GM12874 (cell line): ENCODE measurements around the gene PREP.

ENCODE experiments used
- TF ChIP-seq, protein P1 (sequence below): IDR thresholded peaks from 2 replicates; pipeline ENCODE4 v1.5.1; 2011; ENCODE audit warnings: low read depth, mild to moderate bottlenecking, control low read depth, low read length, moderate library complexity; ENCODE audit not compliant: insufficient read depth

The PREP gene

DNA sequence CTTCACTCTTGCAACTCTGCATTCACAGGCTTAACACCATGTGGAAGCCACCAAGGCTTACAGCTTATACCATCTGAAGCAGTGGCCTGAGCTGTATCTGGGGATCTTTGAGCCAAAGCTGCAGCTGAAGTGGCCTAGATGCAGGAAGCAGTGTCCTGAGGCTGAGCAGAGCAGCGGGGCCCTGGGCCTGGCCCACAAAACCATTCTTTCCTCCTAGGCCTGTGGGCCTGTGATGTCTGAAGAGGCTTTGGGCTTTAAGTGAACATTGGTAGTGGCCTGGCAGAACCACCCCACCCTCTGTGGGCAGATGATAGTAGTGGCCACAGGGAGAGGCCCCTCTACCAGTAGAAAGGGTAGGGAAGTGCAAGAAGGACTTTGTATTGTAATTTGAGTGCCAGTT is 6.9 kb upstream of the PREP start:
- TF ChIP-seq, protein P1, sequence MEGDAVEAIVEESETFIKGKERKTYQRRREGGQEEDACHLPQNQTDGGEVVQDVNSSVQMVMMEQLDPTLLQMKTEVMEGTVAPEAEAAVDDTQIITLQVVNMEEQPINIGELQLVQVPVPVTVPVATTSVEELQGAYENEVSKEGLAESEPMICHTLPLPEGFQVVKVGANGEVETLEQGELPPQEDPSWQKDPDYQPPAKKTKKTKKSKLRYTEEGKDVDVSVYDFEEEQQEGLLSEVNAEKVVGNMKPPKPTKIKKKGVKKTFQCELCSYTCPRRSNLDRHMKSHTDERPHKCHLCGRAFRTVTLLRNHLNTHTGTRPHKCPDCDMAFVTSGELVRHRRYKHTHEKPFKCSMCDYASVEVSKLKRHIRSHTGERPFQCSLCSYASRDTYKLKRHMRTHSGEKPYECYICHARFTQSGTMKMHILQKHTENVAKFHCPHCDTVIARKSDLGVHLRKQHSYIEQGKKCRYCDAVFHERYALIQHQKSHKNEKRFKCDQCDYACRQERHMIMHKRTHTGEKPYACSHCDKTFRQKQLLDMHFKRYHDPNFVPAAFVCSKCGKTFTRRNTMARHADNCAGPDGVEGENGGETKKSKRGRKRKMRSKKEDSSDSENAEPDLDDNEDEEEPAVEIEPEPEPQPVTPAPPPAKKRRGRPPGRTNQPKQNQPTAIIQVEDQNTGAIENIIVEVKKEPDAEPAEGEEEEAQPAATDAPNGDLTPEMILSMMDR: no peak

DNA sequence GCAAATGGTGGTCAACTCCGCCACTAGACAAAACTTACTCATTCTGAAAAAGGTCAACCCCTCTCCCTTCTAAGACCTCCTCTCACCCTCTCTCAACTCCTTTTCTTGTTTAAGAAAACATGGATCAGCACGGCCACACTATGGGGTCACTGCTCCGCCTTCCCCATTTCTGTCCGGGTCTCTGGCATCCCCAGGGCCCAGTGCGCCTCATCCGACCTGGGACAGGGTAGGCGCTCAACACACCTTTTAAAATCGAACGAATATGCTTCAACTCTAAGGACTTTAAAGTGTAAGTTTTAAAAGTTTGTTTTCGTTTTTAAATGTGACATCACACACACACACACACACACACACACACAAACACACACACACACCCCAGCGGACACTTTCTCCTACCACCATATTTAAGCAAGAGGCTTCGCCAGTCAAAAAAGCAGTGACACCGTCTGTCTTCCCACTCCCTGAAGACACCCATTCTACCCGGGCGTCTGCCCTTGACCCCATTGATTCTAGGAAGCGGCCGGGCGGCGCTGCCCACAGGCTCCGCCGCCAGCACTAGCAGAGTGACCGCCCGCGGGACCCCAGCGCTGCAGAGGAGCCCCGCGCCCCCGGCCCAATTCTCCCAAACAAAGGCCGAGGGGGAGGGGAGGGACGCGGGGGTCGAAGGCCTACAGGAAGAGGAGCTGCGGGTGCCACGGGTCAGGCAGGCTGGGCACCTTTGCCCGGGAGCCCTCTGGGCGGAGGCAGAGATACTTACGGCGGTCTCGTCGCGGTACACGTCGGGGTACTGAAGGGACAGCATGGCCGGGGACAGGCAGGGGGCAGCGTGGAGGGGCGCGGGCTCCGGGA is 568 bp downstream of the PREP start:
- TF ChIP-seq, protein P1: no peak

DNA sequence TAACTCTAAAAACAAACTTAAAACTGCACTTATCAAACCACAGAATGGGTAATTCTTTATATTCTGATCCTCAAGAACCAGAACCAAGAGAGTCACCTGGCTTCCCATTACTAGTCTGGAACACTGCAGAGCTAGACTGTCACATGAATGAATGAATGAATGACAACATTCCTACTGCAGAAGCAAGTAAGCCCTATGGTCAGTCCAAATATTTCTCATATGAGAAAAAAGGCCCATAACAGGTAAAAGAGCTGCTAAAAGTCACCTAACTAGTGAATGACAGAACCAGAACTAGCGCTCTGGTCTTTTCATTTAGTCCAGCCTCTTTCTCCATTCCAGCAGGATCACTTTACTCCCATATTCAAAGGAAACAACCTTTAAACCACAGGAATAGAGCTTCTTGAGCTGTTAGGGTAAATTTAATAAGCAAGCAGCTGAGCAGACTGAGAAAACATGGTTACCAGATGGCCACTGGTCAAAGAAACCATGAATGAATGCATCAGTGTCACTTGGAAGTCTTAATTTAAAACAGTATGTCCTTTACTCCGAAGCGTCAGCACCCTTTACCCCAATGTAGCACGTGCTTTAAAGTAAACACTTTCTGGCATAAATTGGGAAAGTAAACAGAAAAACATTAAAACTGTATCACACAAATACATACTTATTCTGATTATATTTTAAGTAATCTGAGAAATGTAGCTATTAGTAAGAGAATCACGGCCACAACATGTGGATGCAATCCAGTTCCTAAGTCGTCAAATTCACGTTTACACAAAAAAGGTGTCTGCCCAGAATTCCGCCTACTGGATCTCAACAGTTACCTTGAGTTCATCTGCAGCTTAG is 1.4 kb downstream of the PREP start:
- TF ChIP-seq, protein P1: no peak

DNA sequence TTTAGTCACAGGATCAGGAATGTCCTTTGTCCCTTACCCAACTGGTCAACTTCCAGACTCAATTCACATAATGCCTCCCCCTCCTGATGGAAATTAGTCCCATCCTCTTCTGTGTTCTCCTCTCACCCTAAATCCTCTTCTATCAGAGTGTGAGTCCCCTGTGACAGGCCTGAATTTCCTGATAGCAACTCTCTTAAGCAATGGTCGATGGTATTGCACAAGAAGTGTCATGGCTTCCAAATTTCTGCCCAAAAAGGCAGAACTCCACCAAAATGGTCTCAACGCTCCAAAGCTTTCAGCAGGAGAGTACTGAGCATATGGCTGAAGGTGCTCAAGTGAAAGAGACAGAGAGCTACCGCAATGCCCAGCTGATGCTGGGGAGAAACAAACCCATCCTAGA is 2.4 kb downstream of the PREP start:
- TF ChIP-seq, protein P1: no peak

DNA sequence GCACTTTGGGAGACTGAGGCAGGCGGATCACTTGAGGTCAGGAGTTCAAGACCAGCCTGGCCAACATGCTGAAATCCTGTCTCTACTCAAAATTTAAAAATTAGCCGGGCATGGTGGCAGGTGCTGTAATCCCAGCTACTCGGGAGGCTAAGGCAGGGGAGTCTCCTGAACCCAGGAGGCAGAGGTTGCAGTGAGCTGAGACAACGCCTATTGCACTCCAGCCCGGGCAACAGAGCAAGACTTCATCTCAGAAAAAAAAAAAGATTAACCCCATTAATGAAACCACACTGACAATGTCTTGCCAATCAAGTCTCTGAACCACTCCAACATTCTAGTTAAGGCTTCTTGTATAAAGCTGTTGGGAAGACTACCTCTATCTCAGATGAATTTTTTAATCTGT is 4.0 kb downstream of the PREP start:
- TF ChIP-seq, protein P1: no peak

DNA sequence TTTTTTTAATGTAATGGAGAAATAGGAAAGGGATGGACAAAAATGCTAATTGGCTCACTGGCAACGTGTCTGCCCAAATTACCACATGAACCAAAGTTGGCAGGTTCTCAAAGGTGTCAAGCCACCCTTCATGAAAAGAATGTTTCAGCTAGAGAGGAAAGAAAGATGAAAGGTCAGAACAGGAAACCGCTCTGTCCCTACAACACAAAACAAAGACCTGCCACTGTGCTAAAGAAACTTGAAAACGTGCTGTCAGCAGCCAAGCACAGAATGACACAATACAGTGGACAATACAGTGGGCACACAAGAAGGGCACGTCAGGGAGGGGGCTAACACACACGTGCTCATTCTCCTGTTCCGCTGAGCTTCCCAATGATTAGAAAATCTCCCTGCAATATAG is 4.9 kb downstream of the PREP start:
- TF ChIP-seq, protein P1: no peak

DNA sequence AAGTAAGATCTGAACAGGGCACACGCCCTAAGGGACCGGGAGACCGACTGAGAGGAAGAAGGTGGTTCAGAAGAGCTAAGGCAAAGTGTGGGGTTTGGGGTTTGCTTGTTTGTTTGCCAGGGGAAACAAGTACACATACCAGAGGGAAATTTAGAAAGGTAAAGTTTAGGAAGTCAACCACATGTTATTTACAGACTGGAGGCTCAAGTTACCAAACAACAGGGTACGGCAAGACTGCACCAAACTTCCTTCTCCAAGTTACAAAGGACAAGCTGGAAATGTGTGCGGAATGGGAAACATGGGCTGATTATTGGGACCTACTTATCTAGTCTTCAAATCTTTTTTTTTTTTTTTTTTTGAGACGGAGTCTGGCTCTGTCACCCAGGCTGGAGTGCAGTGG is 11.2 kb downstream of the PREP start:
- TF ChIP-seq, protein P1: no peak
